ENCODE measurements around the gene PPP1R8.
"Not testable (repeated sequence)": the region's sequence is repeated elsewhere in the genome, so short reads cannot be mapped to it uniquely, and the experiment has no call there.

PPP1R8 gene

GRCh38 chr1:27864264-27864895, 33.8 kb downstream of the PPP1R8 start:
- DNase-seq (ENCODE audit: low read depth) = peak; percentile 75
- no peak for TF ChIP-seq CTCF (IDR thresholded peaks at IDR 0.05; ENCODE audit: insufficient read depth, low read depth, low read length, missing control alignments)
- H3K4me3 ChIP-seq (ENCODE audit: low read depth, low read length) = no peak overlapping the region

- no peak for TF ChIP-seq CTCF (IDR thresholded peaks at IDR 0.05; ENCODE audit: insufficient read depth, low read depth, low read length, missing control alignments)
- H3K4me3 ChIP-seq (ENCODE audit: low read depth, low read length) = no peak overlapping the region
- peak; percentile 26 for DNase-seq (ENCODE audit: low read depth)
Measured at GRCh38 chr1:27865821-27866220, 35.2 kb downstream of the PPP1R8 start.

- no peak for TF ChIP-seq CTCF (IDR thresholded peaks at IDR 0.05; ENCODE audit: insufficient read depth, low read depth, low read length, missing control alignments)
- H3K4me3 ChIP-seq (ENCODE audit: low read depth, low read length) = peak overlapping the region; percentile 52
- DNase-seq (ENCODE audit: low read depth) = peak; percentile 22
Measured at GRCh38 chr1:27868556-27868931, 38.0 kb downstream of the PPP1R8 start.

GRCh38 chr1:27868932-27869718, 38.5 kb downstream of the PPP1R8 start:
- peak overlapping the region; percentile 52 for H3K4me3 ChIP-seq (ENCODE audit: low read depth, low read length)
- DNase-seq (ENCODE audit: low read depth) = peak; percentile 91
- TF ChIP-seq CTCF (IDR thresholded peaks at IDR 0.05; ENCODE audit: insufficient read depth, low read depth, low read length, missing control alignments) = no peak

GRCh38 chr1:27869719-27870085, 39.1 kb downstream of the PPP1R8 start:
- DNase-seq (ENCODE audit: low read depth) = peak; percentile 23
- no peak for TF ChIP-seq CTCF (IDR thresholded peaks at IDR 0.05; ENCODE audit: insufficient read depth, low read depth, low read length, missing control alignments)
- H3K4me3 ChIP-seq (ENCODE audit: low read depth, low read length) = peak overlapping the region; percentile 52; the same call in 1 of the 2 replicates

- DNase-seq (ENCODE audit: low read depth); H3K4me3 ChIP-seq (ENCODE audit: low read depth, low read length): not testable (repeated sequence)
Measured at GRCh38 chr1:27871076-27871475, 40.5 kb downstream of the PPP1R8 start.

GRCh38 chr1:27872059-27872801, 41.6 kb downstream of the PPP1R8 start, which contains the start of gene THEMIS2:
Gene THEMIS2 (plus strand): TSS chr1:27872544. CDS start chr1:27872572, 28 bp downstream.
- peak; percentile 81 for DNase-seq (ENCODE audit: low read depth)
- peak within 1 kb of the TSS; percentile 63 for H3K4me3 ChIP-seq (ENCODE audit: low read depth, low read length)
- no peak for TF ChIP-seq CTCF (IDR thresholded peaks at IDR 0.05; ENCODE audit: insufficient read depth, low read depth, low read length, missing control alignments)
